ENCODE data around the gene UNC79. TPM values are rescaled to one million over a fixed set of nuclear protein-coding genes. Genes with fewer than 3 reads are reported as not detected.

The UNC79 gene
- total RNA-seq, 1 donor from 2014 or later: not detected

DNA sequence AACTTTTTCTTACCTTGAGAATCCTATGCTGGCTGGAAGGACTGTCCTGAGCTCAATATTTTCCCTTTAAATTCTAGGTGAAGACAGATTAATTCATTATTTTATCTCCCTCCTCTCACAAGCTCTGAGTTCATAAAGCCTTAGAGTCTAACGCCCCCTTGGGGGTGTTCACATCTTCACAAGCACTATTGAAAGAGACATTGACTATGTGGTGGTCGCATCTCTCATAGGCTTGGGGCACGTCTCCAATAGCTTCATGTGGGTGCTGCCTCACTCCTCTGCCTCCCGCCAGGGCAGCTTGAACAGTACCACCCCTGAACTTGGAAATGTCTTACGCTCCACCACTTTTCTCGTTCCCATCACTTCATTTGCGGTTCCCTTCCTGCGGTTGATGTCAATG is 106.2 kb downstream of the UNC79 start:
- Mint-ChIP-seq H3K36me3 (ENCODE audit: low read depth) (no peaks in the 10 kb centered on the region), H3K27me3 (ENCODE audit: low read depth) (peaks cover 2% of the 10 kb centered on the region), H3K4me1 (ENCODE audit: low read depth) (no peaks in the 10 kb centered on the region), H3K9me3 (no peaks in the 10 kb centered on the region), H3K27ac (no peak overlapping the region), H3K4me3 (ENCODE audit: low read depth) (no peak overlapping the region)
- intact Hi-C loops (cut with micrococcal nuclease): no loop called here
- no peak for DNase-seq (ENCODE audit: low spot score)

GRCh38 chr14:93537951-93538350 is 107.2 kb downstream of the UNC79 start:
- peaks cover 2% of the 10 kb centered on the region for H3K27me3 Mint-ChIP-seq (ENCODE audit: low read depth)
- no peak overlapping the region for H3K27ac Mint-ChIP-seq
- intact Hi-C loops (cut with micrococcal nuclease): no loop called here
- DNase-seq (ENCODE audit: low spot score): no peak
- no peaks in the 10 kb centered on the region for H3K4me1 Mint-ChIP-seq (ENCODE audit: low read depth)
- H3K9me3 Mint-ChIP-seq: no peaks in the 10 kb centered on the region
- H3K36me3 Mint-ChIP-seq (ENCODE audit: low read depth): no peaks in the 10 kb centered on the region
- no peak overlapping the region for H3K4me3 Mint-ChIP-seq (ENCODE audit: low read depth)

DNA sequence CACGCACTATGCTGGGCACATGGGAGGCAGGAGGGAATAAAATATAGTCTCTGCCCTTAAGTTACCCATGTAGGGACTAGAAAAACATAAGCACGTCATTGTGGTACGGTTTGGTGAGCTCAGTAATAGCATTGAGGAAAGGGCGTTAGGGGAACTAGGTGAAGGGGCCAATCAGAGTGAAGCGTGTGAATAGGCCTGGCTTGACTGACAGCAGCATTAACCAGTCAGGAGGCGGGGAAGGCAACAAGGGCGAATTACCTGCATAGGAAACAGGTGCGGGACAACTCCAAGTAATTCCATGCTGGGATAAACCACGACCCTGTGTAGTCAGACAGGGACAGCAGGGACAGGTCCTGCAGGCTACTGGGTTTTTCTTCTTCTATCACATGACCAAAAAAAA is 107.7 kb downstream of the UNC79 start:
- intact Hi-C loops (cut with micrococcal nuclease): no loop called here
- DNase-seq (ENCODE audit: low spot score): no peak
- Mint-ChIP-seq H3K4me1 (ENCODE audit: low read depth) (no peaks in the 10 kb centered on the region), H3K27me3 (ENCODE audit: low read depth) (peaks cover 2% of the 10 kb centered on the region), H3K27ac (no peak overlapping the region), H3K36me3 (ENCODE audit: low read depth) (no peaks in the 10 kb centered on the region), H3K4me3 (ENCODE audit: low read depth) (no peak overlapping the region), H3K9me3 (no peaks in the 10 kb centered on the region)

- no peaks in the 10 kb centered on the region for H3K36me3 Mint-ChIP-seq (ENCODE audit: low read depth)
- H3K4me3 Mint-ChIP-seq (ENCODE audit: low read depth): no peak overlapping the region
- no peak for DNase-seq (ENCODE audit: low spot score)
- H3K9me3 Mint-ChIP-seq: no peaks in the 10 kb centered on the region
- no peak overlapping the region for H3K27ac Mint-ChIP-seq
- intact Hi-C loops (cut with micrococcal nuclease): no loop called here
- no peaks in the 10 kb centered on the region for H3K4me1 Mint-ChIP-seq (ENCODE audit: low read depth)
- H3K27me3 Mint-ChIP-seq (ENCODE audit: low read depth): peaks cover 8% of the 10 kb centered on the region
These were observed 109.5 kb downstream of the UNC79 start for GRCh38 chr14:93540235-93540634.

DNA sequence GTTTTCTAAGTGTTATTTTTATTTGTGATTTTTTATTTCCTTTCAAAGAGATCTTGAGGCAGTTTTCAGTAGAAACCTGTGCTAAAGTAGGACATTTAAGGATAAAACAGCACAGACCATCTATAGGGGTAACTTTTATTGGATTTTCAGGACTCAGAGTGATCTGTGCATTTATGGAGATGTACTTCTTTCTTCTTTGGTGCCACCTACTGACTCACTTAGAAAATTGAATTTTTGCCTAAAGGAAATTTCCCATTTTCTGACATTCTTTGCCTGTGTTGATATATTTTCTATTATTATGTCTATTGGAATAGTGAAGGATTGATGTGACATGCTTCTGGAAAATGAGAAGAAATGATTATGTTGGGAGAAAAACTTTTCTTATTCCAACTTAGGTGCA is 113.0 kb downstream of the UNC79 start:
- peaks cover 3% of the 10 kb centered on the region for H3K4me1 Mint-ChIP-seq (ENCODE audit: low read depth)
- intact Hi-C loops (cut with micrococcal nuclease): no loop called here
- peaks cover 19% of the 10 kb centered on the region for H3K27me3 Mint-ChIP-seq (ENCODE audit: low read depth)
- DNase-seq (ENCODE audit: low spot score): no peak
- no peaks in the 10 kb centered on the region for H3K9me3 Mint-ChIP-seq
- H3K27ac Mint-ChIP-seq: no peak overlapping the region
- no peaks in the 10 kb centered on the region for H3K36me3 Mint-ChIP-seq (ENCODE audit: low read depth)
- no peak overlapping the region for H3K4me3 Mint-ChIP-seq (ENCODE audit: low read depth)

- Mint-ChIP-seq H3K9me3 (no peaks in the 10 kb centered on the region), H3K36me3 (ENCODE audit: low read depth) (no peaks in the 10 kb centered on the region), H3K27me3 (ENCODE audit: low read depth) (peaks cover 19% of the 10 kb centered on the region), H3K4me3 (ENCODE audit: low read depth) (no peak overlapping the region), H3K27ac (no peak overlapping the region), H3K4me1 (ENCODE audit: low read depth) (peaks cover 3% of the 10 kb centered on the region)
- no peak for DNase-seq (ENCODE audit: low spot score)
- intact Hi-C loops (cut with micrococcal nuclease): no loop called here
These were observed 113.5 kb downstream of the UNC79 start for GRCh38 chr14:93544212-93544611.

GRCh38 chr14:93546642-93547041 is 115.9 kb downstream of the UNC79 start:
- H3K9me3 Mint-ChIP-seq: no peaks in the 10 kb centered on the region
- no peak overlapping the region for H3K27ac Mint-ChIP-seq
- peaks cover 21% of the 10 kb centered on the region for H3K27me3 Mint-ChIP-seq (ENCODE audit: low read depth)
- H3K36me3 Mint-ChIP-seq (ENCODE audit: low read depth): no peaks in the 10 kb centered on the region
- H3K4me1 Mint-ChIP-seq (ENCODE audit: low read depth): peaks cover 3% of the 10 kb centered on the region
- intact Hi-C loops (cut with micrococcal nuclease): no loop called here
- no peak overlapping the region for H3K4me3 Mint-ChIP-seq (ENCODE audit: low read depth)
- DNase-seq (ENCODE audit: low spot score): no peak

- Mint-ChIP-seq H3K27me3 (ENCODE audit: low read depth) (peaks cover 23% of the 10 kb centered on the region), H3K4me1 (ENCODE audit: low read depth) (peaks cover 3% of the 10 kb centered on the region), H3K9me3 (no peaks in the 10 kb centered on the region), H3K36me3 (ENCODE audit: low read depth) (no peaks in the 10 kb centered on the region), H3K4me3 (ENCODE audit: low read depth) (no peak overlapping the region), H3K27ac (no peak overlapping the region)
- no peak for DNase-seq (ENCODE audit: low spot score)
- intact Hi-C loops (cut with micrococcal nuclease): no loop called here
These were observed 117.5 kb downstream of the UNC79 start for GRCh38 chr14:93548102-93548843.

DNA sequence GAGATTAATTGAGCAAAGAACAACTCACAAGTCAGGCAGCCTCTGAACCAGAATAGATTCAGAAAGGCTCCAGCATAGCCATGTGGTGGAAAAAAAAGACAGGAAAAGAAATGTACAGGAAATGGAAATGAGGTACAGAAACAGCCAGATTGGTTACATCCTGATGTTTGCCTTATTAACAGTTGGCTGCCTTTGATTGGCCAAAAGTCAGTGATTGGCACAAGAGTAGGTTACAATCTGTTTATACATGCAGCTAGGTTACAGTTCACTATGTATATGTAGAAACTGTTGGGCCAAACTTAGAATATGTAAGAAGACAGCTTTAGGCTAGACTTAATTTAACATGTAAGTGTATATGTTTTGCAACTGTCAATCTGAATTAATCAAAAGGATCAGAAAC is 118.9 kb downstream of the UNC79 start:
- H3K4me3 Mint-ChIP-seq (ENCODE audit: low read depth): no peak overlapping the region
- peaks cover 3% of the 10 kb centered on the region for H3K4me1 Mint-ChIP-seq (ENCODE audit: low read depth)
- H3K27me3 Mint-ChIP-seq (ENCODE audit: low read depth): peaks cover 18% of the 10 kb centered on the region
- no peaks in the 10 kb centered on the region for H3K36me3 Mint-ChIP-seq (ENCODE audit: low read depth)
- H3K9me3 Mint-ChIP-seq: no peaks in the 10 kb centered on the region
- no peak overlapping the region for H3K27ac Mint-ChIP-seq
- intact Hi-C loops (cut with micrococcal nuclease): no loop called here
- no peak for DNase-seq (ENCODE audit: low spot score)

DNA sequence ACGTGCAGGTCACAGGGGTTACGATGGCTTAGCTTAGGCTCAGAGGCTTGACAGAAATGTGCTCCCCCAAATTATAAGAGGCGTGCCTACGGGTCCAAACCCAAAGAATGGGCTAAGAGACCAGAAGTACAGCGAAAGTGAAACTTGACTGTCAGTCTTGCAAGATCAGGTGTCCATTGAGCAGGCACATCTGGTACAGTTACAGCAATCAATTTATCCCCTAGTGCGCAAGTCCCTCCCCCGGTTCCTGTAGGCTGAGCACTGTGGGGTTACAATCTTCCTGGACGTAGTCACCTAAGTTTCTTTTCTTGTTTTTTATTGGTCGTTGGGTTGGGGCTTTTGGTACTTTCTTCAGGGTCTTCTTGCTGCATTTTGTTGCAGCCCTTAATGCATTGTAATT is 134.2 kb downstream of the UNC79 start:
- Mint-ChIP-seq H3K4me3 (ENCODE audit: low read depth) (no peak overlapping the region), H3K9me3 (no peaks in the 10 kb centered on the region), H3K4me1 (ENCODE audit: low read depth) (no peaks in the 10 kb centered on the region), H3K27ac (no peak overlapping the region), H3K27me3 (ENCODE audit: low read depth) (no peaks in the 10 kb centered on the region), H3K36me3 (ENCODE audit: low read depth) (no peaks in the 10 kb centered on the region)
- DNase-seq (ENCODE audit: low spot score): no peak
- intact Hi-C loops (cut with micrococcal nuclease): no loop called here

GRCh38 chr14:93566065-93566693 is 135.4 kb downstream of the UNC79 start:
- H3K27ac Mint-ChIP-seq: no peak overlapping the region
- no peaks in the 10 kb centered on the region for H3K27me3 Mint-ChIP-seq (ENCODE audit: low read depth)
- no peak overlapping the region for H3K4me3 Mint-ChIP-seq (ENCODE audit: low read depth)
- intact Hi-C loops (cut with micrococcal nuclease): no loop called here
- no peaks in the 10 kb centered on the region for H3K9me3 Mint-ChIP-seq
- H3K4me1 Mint-ChIP-seq (ENCODE audit: low read depth): no peaks in the 10 kb centered on the region
- no peaks in the 10 kb centered on the region for H3K36me3 Mint-ChIP-seq (ENCODE audit: low read depth)
- no peak for DNase-seq (ENCODE audit: low spot score)

DNA sequence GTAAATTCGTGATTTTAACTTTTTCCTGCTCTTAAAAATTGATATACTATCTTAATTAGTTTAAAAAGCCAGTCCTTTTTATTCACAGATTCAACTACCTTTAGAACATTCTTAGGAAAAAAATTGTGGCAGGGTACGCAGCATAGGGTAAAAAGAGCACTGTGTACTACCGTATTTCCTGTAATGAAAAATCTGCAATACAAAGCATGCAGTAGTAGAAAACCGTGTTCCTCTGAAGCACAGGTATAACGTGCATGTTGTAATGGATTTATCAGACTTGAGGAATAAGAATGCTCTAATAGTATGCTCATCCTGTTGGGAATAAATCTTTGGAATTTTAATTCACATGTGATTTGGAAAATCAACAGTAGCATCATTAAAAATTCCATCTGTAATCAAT is 140.5 kb downstream of the UNC79 start:
- no peaks in the 10 kb centered on the region for H3K9me3 Mint-ChIP-seq
- DNase-seq (ENCODE audit: low spot score): no peak
- no peak overlapping the region for H3K4me3 Mint-ChIP-seq (ENCODE audit: low read depth)
- H3K27me3 Mint-ChIP-seq (ENCODE audit: low read depth): peaks cover 3% of the 10 kb centered on the region
- no peaks in the 10 kb centered on the region for H3K4me1 Mint-ChIP-seq (ENCODE audit: low read depth)
- intact Hi-C loops (cut with micrococcal nuclease): no loop called here
- H3K27ac Mint-ChIP-seq: no peak overlapping the region
- no peaks in the 10 kb centered on the region for H3K36me3 Mint-ChIP-seq (ENCODE audit: low read depth)

GRCh38 chr14:93579178-93579577 is 148.4 kb downstream of the UNC79 start:
- DNase-seq (ENCODE audit: low spot score): no peak
- Mint-ChIP-seq H3K36me3 (ENCODE audit: low read depth) (no peaks in the 10 kb centered on the region), H3K27me3 (ENCODE audit: low read depth) (peaks cover 1% of the 10 kb centered on the region), H3K27ac (no peak overlapping the region), H3K9me3 (no peaks in the 10 kb centered on the region), H3K4me1 (ENCODE audit: low read depth) (no peaks in the 10 kb centered on the region), H3K4me3 (ENCODE audit: low read depth) (no peak overlapping the region)
- intact Hi-C loops (cut with micrococcal nuclease): no loop called here

Measured in activated T-helper 2 cell treated with anti-CD3 and anti-CD28 coated beads, Interferon-gamma antibody, Interleukin-2, Interleukin-4, amounts not matched to agents 10 μg/mL and 5 μg/mL and 100 μg/mL, durations not matched to agents 14 hours and 24 hours and 36 hours (primary cell).